Endodermal cell (in vitro differentiated cells): ENCODE results near the gene TSPAN17. TPM values are rescaled to one million over a fixed set of nuclear protein-coding genes. Genes with fewer than 3 reads are reported as not detected.
A peak's percentile ranks its signal among the peaks of the same experiment; 100 is the strongest.

Experiments used
- DNase-seq: peaks from one replicate; pipeline ENCODE4 v3.0.0-alpha.2; 2017
- H3K27ac ChIP-seq: 2 replicates; pipeline ENCODE4 v1.5.1; 2013; ENCODE audit warnings: mild to moderate bottlenecking, low read depth, low read length, moderate library complexity
- H3K27me3 ChIP-seq: 2 replicates; pipeline ENCODE4 v1.6.1; 2013; ENCODE audit warnings: mild to moderate bottlenecking, low read length, moderate library complexity; ENCODE audit not compliant: insufficient read depth, control insufficient read depth, poor library complexity, severe bottlenecking
- H3K36me3 ChIP-seq: 2 replicates; pipeline ENCODE4 v1.7.0; 2013; ENCODE audit warnings: mild to moderate bottlenecking, low read length, moderate library complexity; ENCODE audit not compliant: control insufficient read depth, insufficient read depth
- H3K4me1 ChIP-seq: one replicate; pipeline ENCODE4 v1.7.0; 2013; ENCODE audit warnings: low read length; ENCODE audit not compliant: control insufficient read depth, insufficient read depth
- H3K4me3 ChIP-seq: 2 replicates; pipeline ENCODE4 v1.5.1; 2013; ENCODE audit warnings: mild to moderate bottlenecking, low read length, moderate library complexity
- H3K9ac ChIP-seq: 2 replicates; pipeline ENCODE4 v1.6.1; 2013; ENCODE audit warnings: mild to moderate bottlenecking, low read length, moderate library complexity; ENCODE audit not compliant: poor library complexity, severe bottlenecking; ENCODE audit errors: extremely low read depth
- H3K9me3 ChIP-seq: 2 replicates; pipeline ENCODE4 v1.6.1; 2013; ENCODE audit warnings: mild to moderate bottlenecking, low read length, moderate library complexity; ENCODE audit not compliant: control insufficient read depth
- H3K27ac Mint-ChIP-seq: 2 replicates; pipeline ENCODE4 v1.8.0; 2020; ENCODE audit warnings: mixed read lengths
- H3K27me3 Mint-ChIP-seq: 2 replicates; pipeline ENCODE4 v1.8.0; 2021; ENCODE audit warnings: mild to moderate bottlenecking, mixed read lengths; ENCODE audit not compliant: insufficient read depth
- H3K36me3 Mint-ChIP-seq: 2 replicates; pipeline ENCODE4 v1.8.0; 2020; ENCODE audit warnings: low read depth, mixed read lengths
- H3K4me1 Mint-ChIP-seq: 2 replicates; pipeline ENCODE4 v1.8.0; 2020; ENCODE audit warnings: mixed read lengths
- H3K4me3 Mint-ChIP-seq: 2 replicates; pipeline ENCODE4 v1.8.0; 2020; ENCODE audit warnings: mild to moderate bottlenecking, moderate library complexity, mixed read lengths
- H3K9me3 Mint-ChIP-seq: 2 replicates; pipeline ENCODE4 v1.8.0; 2020; ENCODE audit warnings: mild to moderate bottlenecking, mixed read lengths
- WGBS, 2 experiments: methylation state at CpG; one replicate each; pipeline versions ENCODE4 v1.1.5 to v1.1.7; 2013; ENCODE audit warnings: missing lambda C conversion rate in 2 of 2, mixed read lengths in 1 of 2; ENCODE audit not compliant: insufficient coverage in 1 of 2, insufficient read length in 1 of 2; 5-methylcytosine and 5-hydroxymethylcytosine counted together
- total RNA-seq, 2 donors: library from RNA; stranded (reverse); fragmentation: NEBNext Ultra II Directional in 1 of 2; extraction: Animal tissue kit (Norgen Biotek cat#: 25700) in 1 of 2; gene quantifications; 2 replicates in 1 of 2; 3 replicates in 1 of 2; pipeline ENCODE4 v1.2.1, GENCODE V29; 2021
- TF ChIP-seq, protein P1 (sequence below): fragments of 200-600 bp; sonication (generic); conservative IDR thresholded peaks from 2 replicates; pipeline ENCODE4 v1.5.0; 2021; ENCODE audit warnings: antibody characterized with exemption, mild to moderate bottlenecking

TSPAN17 gene
- total RNA-seq, 2 donors from 2014 or later, result 49.3 to 50.3 TPM

DNA sequence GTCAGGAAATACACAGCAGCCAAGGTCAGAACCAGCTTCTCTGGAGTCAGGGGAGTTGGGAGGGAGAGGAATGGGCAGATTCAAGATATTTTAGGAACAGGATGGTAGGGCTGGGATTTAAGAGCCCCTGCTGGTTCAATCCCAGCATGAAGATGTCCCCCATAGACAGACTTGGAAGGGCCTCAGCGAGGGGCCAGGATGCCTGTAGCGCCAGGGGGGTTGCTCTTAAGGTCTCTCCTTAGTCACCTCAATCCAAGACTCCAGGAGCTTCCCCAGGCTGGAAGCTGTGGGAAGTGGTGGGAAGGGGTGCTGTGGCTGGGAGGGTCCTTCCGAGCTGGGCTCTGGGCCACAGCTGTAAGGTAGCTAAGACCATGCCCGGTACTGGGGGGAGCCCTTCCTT is 8.1 kb upstream of the TSPAN17 start:
- peaks cover 16% of the 10 kb centered on the region for H3K4me1 Mint-ChIP-seq
- Histone ChIP-seq H3K4me3 (no peak overlapping the region), H3K36me3 (no peaks in the 10 kb centered on the region), H3K9me3 (no peaks in the 10 kb centered on the region), H3K27me3 (no peaks in the 10 kb centered on the region), H3K9ac (no peak overlapping the region), H3K27ac (no peak overlapping the region), H3K4me1 (no peaks in the 10 kb centered on the region)
- peaks cover 26% of the 10 kb centered on the region for H3K27me3 Mint-ChIP-seq
- peak; percentile 52 for DNase-seq
- no peak overlapping the region for H3K4me3 Mint-ChIP-seq
- H3K9me3 Mint-ChIP-seq, result no peaks in the 10 kb centered on the region
- no peak overlapping the region for H3K27ac Mint-ChIP-seq
- TF ChIP-seq, protein P1, sequence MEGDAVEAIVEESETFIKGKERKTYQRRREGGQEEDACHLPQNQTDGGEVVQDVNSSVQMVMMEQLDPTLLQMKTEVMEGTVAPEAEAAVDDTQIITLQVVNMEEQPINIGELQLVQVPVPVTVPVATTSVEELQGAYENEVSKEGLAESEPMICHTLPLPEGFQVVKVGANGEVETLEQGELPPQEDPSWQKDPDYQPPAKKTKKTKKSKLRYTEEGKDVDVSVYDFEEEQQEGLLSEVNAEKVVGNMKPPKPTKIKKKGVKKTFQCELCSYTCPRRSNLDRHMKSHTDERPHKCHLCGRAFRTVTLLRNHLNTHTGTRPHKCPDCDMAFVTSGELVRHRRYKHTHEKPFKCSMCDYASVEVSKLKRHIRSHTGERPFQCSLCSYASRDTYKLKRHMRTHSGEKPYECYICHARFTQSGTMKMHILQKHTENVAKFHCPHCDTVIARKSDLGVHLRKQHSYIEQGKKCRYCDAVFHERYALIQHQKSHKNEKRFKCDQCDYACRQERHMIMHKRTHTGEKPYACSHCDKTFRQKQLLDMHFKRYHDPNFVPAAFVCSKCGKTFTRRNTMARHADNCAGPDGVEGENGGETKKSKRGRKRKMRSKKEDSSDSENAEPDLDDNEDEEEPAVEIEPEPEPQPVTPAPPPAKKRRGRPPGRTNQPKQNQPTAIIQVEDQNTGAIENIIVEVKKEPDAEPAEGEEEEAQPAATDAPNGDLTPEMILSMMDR, result no peak
- H3K36me3 Mint-ChIP-seq, result no peaks in the 10 kb centered on the region
- WGBS, 2 experiments, result 57 to 86% methylated on average over 1 to 4 of the region's 4 CpGs

DNA sequence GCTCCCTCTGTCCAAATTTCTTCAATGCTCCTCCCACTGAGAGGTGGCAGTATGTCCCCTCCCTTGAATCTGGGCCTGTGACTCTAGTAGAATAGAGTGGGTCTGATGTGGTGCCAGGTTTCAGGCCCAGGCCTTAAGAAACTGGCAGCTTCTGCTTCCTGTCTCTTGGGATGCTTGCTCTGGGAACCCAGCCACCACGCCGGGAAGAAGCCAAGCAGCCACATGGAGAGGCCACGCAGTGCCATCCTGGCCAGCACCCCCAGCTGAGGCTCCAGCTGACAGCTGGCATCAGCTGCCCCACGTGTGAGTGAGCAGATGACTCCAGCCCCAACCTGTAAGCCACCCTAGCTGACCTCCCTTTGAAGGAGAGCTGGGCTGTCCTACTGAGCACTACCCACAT is 7.3 kb upstream of the TSPAN17 start:
- Mint-ChIP-seq H3K9me3 (no peaks in the 10 kb centered on the region), H3K4me1 (peaks cover 22% of the 10 kb centered on the region), H3K36me3 (no peaks in the 10 kb centered on the region), H3K27ac (no peak overlapping the region), H3K27me3 (peaks cover 23% of the 10 kb centered on the region), H3K4me3 (no peak overlapping the region)
- TF ChIP-seq, protein P1, result no peak
- no peak for DNase-seq
- no peaks in the 10 kb centered on the region for H3K36me3 ChIP-seq
- no peaks in the 10 kb centered on the region for H3K4me1 ChIP-seq
- H3K9ac ChIP-seq, result no peak overlapping the region
- 88 to 90% methylated on average over 2 to 4 of the region's 4 CpGs for WGBS, 2 experiments
- H3K27me3 ChIP-seq, result no peaks in the 10 kb centered on the region
- no peak overlapping the region for H3K4me3 ChIP-seq
- no peaks in the 10 kb centered on the region for H3K9me3 ChIP-seq
- H3K27ac ChIP-seq, result no peak overlapping the region

- no peak overlapping the region for H3K27ac Mint-ChIP-seq
- no peak overlapping the region for H3K9ac ChIP-seq
- no peak for DNase-seq
- 89 to 93% methylated on average over 3 to 4 of the region's 4 CpGs for WGBS, 2 experiments
- no peaks in the 10 kb centered on the region for H3K9me3 ChIP-seq
- no peaks in the 10 kb centered on the region for H3K9me3 Mint-ChIP-seq
- peaks cover 18% of the 10 kb centered on the region for H3K27me3 Mint-ChIP-seq
- no peaks in the 10 kb centered on the region for H3K4me1 ChIP-seq
- H3K4me3 ChIP-seq, result no peak overlapping the region
- H3K4me1 Mint-ChIP-seq, result peaks cover 22% of the 10 kb centered on the region
- H3K36me3 ChIP-seq, result no peaks in the 10 kb centered on the region
- no peaks in the 10 kb centered on the region for H3K36me3 Mint-ChIP-seq
- no peaks in the 10 kb centered on the region for H3K27me3 ChIP-seq
- TF ChIP-seq, protein P1, result no peak
- H3K27ac ChIP-seq, result no peak overlapping the region
- H3K4me3 Mint-ChIP-seq, result no peak overlapping the region
These were observed 6.7 kb upstream of the TSPAN17 start for GRCh38 chr5:176640616-176641015.
